ENCODE measurements around the gene ARHGAP32.

ARHGAP32 gene

GRCh38 chr11:129230006-129230405, 37.9 kb upstream of the ARHGAP32 start:
- H3K36me3 ChIP-seq: no peaks in the 10 kb centered on the region

GRCh38 chr11:129226207-129226798, 34.2 kb upstream of the ARHGAP32 start:
- Histone ChIP-seq H3K9me3 (ENCODE audit: severe bottlenecking) (peaks cover 4% of the 10 kb centered on the region), H3K27ac (no peak overlapping the region), H3K4me3 (ENCODE audit: low read depth, low read length) (no peak overlapping the region), H3K27me3 (ENCODE audit: insufficient read depth, low read depth, severe bottlenecking) (no peaks in the 10 kb centered on the region), H3K36me3 (no peaks in the 10 kb centered on the region)
- TF ChIP-seq CTCF (IDR thresholded peaks at IDR 0.05; ENCODE audit: low read depth, low read length): no peak
- no peak for DNase-seq

More at GRCh38 chr11:129230006-129230405, 37.9 kb upstream of the ARHGAP32 start:
- Histone ChIP-seq H3K27me3 (ENCODE audit: insufficient read depth, low read depth, severe bottlenecking) (no peaks in the 10 kb centered on the region), H3K4me3 (ENCODE audit: low read depth, low read length) (no peak overlapping the region), H3K27ac (no peak overlapping the region), H3K9me3 (ENCODE audit: severe bottlenecking) (peaks cover 4% of the 10 kb centered on the region)
- no peak for TF ChIP-seq CTCF (IDR thresholded peaks at IDR 0.05; ENCODE audit: low read depth, low read length)
- DNase-seq: no peak

GRCh38 chr11:129225190-129225589, 33.1 kb upstream of the ARHGAP32 start:
- DNase-seq: no peak
- Histone ChIP-seq H3K9me3 (ENCODE audit: severe bottlenecking) (peaks cover 4% of the 10 kb centered on the region), H3K27ac (no peak overlapping the region), H3K27me3 (ENCODE audit: insufficient read depth, low read depth, severe bottlenecking) (no peaks in the 10 kb centered on the region), H3K4me3 (ENCODE audit: low read depth, low read length) (no peak overlapping the region), H3K36me3 (no peaks in the 10 kb centered on the region)
- TF ChIP-seq CTCF (IDR thresholded peaks at IDR 0.05; ENCODE audit: low read depth, low read length): no peak

- Histone ChIP-seq H3K27me3 (ENCODE audit: insufficient read depth, low read depth, severe bottlenecking) (no peaks in the 10 kb centered on the region), H3K9me3 (ENCODE audit: severe bottlenecking) (peaks cover 4% of the 10 kb centered on the region), H3K27ac (no peak overlapping the region), H3K4me3 (ENCODE audit: low read depth, low read length) (no peak overlapping the region), H3K36me3 (no peaks in the 10 kb centered on the region)
- DNase-seq: no peak
- TF ChIP-seq CTCF (IDR thresholded peaks at IDR 0.05; ENCODE audit: low read depth, low read length): no peak
Measured at GRCh38 chr11:129224538-129224937, 32.4 kb upstream of the ARHGAP32 start.

- no peak for DNase-seq
- Histone ChIP-seq H3K9me3 (ENCODE audit: severe bottlenecking) (peaks cover 4% of the 10 kb centered on the region), H3K27ac (no peak overlapping the region), H3K4me3 (ENCODE audit: low read depth, low read length) (no peak overlapping the region), H3K27me3 (ENCODE audit: insufficient read depth, low read depth, severe bottlenecking) (no peaks in the 10 kb centered on the region), H3K36me3 (no peaks in the 10 kb centered on the region)
- no peak for TF ChIP-seq CTCF (IDR thresholded peaks at IDR 0.05; ENCODE audit: low read depth, low read length)
Measured at GRCh38 chr11:129223701-129224149, 31.6 kb upstream of the ARHGAP32 start.

- Histone ChIP-seq H3K27ac (no peak overlapping the region), H3K4me3 (ENCODE audit: low read depth, low read length) (no peak overlapping the region), H3K27me3 (ENCODE audit: insufficient read depth, low read depth, severe bottlenecking) (no peaks in the 10 kb centered on the region), H3K36me3 (no peaks in the 10 kb centered on the region), H3K9me3 (ENCODE audit: severe bottlenecking) (peaks cover 4% of the 10 kb centered on the region)
- TF ChIP-seq CTCF (IDR thresholded peaks at IDR 0.05; ENCODE audit: low read depth, low read length): no peak
- DNase-seq: no peak
Measured at GRCh38 chr11:129223260-129223659, 31.1 kb upstream of the ARHGAP32 start.

Data from WERI-Rb-1 (cell line).